Colonic mucosa (tissue), 4 donors: ENCODE results near the gene RAB11FIP5. TPM values are rescaled to one million over a fixed set of nuclear protein-coding genes. Genes with fewer than 3 reads are reported as not detected.

Experiments used
- DNase-seq: peaks from one replicate; pipeline ENCODE4 v3.0.0-alpha.2; 2020
- H3K27ac ChIP-seq: fragments of 200-600 bp; one replicate; pipeline ENCODE4 v1.8.0; 2021
- H3K27me3 ChIP-seq: fragments of 200-600 bp; one replicate; pipeline ENCODE4 v1.8.0; 2021
- H3K36me3 ChIP-seq: fragments of 200-600 bp; one replicate; pipeline ENCODE4 v1.8.0; 2021
- H3K4me1 ChIP-seq: fragments of 200-600 bp; one replicate; pipeline ENCODE4 v1.8.0; 2021; ENCODE audit warnings: mild to moderate bottlenecking
- H3K4me3 ChIP-seq: fragments of 200-600 bp; one replicate; pipeline ENCODE4 v1.8.0; 2021
- H3K9ac ChIP-seq, 2 donors: one replicate each; pipeline ENCODE4 v1.7.0; 2013; ENCODE audit warnings: control low read depth in 2 of 2, low read depth in 2 of 2, low read length in 2 of 2
- H3K9me3 ChIP-seq: fragments of 200-600 bp; one replicate; pipeline ENCODE4 v1.8.0; 2021
- intact Hi-C: fragments of 100-400 bp; cut with DNase I; formaldehyde crosslinking; loops from one replicate; pipeline ENCODE4 v1.14.1; 2022
- total RNA-seq, 2 donors: library from RNA; stranded (reverse); fragmentation: NEBNext Ultra II Directional in 1 of 2; extraction: Animal tissue kit (Norgen Biotek cat#: 25700) in 1 of 2; gene quantifications; one replicate each; pipeline ENCODE4 v1.2.1, GENCODE V29; 2021
- TF ChIP-seq, protein P1 (sequence below): fragments of 200-600 bp; IDR thresholded peaks from one replicate; pipeline ENCODE4 v1.8.0; 2022; ENCODE audit warnings: antibody characterized with exemption, mild to moderate bottlenecking
- donor health status: healthy.
- donor health status: DM: no; HTN: no; CAD: no.
- donor health status: DM: no; HTN: no; CAD: no.

The RAB11FIP5 gene
- total RNA-seq, 2 donors from 2014 or later: 17.8 to 33.7 TPM

DNA sequence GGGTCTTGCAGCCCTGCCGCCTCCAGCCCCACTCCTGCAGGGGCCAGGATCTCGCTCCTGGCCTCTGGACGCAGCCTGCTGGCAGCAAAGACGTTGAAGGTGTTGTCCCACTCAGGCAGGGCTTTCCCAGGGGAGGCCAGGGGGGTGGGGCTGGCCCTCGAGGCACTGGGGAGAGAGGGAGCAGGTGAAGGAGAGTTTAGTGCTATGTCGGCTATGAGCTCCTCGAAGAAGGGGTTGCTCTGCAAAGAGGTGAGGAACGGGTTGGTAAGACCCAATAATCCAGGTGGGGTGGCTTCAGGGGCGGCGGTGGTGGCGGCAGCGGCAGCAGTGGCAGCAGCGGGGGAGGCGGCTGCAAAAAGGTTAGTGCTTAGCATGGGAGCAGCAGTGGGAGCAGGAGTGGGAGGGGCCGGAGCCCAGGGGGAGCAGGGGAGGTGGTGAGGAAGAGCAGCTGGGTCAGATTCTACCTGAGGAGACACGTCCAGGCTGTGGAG, 31.5 kb downstream of the RAB11FIP5 start:
- intact Hi-C loops: no loop called here
- TF ChIP-seq, protein P1, sequence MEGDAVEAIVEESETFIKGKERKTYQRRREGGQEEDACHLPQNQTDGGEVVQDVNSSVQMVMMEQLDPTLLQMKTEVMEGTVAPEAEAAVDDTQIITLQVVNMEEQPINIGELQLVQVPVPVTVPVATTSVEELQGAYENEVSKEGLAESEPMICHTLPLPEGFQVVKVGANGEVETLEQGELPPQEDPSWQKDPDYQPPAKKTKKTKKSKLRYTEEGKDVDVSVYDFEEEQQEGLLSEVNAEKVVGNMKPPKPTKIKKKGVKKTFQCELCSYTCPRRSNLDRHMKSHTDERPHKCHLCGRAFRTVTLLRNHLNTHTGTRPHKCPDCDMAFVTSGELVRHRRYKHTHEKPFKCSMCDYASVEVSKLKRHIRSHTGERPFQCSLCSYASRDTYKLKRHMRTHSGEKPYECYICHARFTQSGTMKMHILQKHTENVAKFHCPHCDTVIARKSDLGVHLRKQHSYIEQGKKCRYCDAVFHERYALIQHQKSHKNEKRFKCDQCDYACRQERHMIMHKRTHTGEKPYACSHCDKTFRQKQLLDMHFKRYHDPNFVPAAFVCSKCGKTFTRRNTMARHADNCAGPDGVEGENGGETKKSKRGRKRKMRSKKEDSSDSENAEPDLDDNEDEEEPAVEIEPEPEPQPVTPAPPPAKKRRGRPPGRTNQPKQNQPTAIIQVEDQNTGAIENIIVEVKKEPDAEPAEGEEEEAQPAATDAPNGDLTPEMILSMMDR: no peak
- H3K4me3 ChIP-seq: no peak overlapping the region
- H3K4me1 ChIP-seq: no peaks in the 10 kb centered on the region
- no peak overlapping the region for H3K9ac ChIP-seq
- no peak for DNase-seq
- H3K36me3 ChIP-seq: no peaks in the 10 kb centered on the region
- H3K27ac ChIP-seq: no peak overlapping the region
- no peaks in the 10 kb centered on the region for H3K9me3 ChIP-seq
- H3K27me3 ChIP-seq: no peaks in the 10 kb centered on the region

DNA sequence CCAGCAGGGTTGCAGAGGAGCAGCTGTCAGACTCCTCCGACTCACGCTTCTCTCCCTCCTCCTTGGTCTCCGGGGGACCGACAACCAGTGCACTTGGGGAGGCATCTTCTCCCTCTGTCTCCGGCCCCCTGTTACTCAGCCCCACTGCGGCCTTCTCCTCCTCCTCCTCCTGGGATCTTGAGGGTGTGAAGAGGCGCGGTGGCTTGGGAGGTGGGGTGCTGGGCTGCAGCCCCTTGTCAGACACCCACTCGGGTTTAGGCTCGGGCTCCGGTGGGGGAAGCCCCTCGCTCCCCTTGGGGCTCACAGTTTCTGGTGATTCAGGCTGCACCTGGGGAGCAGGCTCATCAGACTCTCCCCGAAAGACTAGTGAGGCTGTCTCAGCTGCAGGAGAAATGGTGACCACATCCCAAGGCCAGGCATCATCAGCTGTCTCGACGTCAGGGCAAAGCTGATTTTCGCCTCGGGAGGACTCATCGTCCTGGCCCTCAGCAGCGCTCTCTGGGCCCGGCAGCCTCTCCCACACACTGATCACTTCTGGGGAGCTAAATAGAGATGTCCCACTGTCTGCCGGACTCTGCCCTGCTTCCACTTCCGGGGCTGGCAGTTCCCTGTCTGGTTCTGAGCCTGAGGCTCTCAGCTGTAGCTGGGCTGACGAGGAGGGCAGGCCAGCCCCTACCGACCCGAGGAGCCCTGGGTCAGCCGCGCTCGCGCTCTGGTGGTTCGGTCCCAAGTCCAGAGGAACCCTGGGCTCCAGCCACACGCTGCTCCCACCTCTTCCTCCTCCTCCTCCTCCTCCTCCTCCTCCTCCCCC, 32.2 kb downstream of the RAB11FIP5 start:
- Histone ChIP-seq H3K4me3 (no peak overlapping the region), H3K27ac (no peak overlapping the region), H3K36me3 (no peaks in the 10 kb centered on the region), H3K4me1 (no peaks in the 10 kb centered on the region), H3K27me3 (no peaks in the 10 kb centered on the region), H3K9me3 (no peaks in the 10 kb centered on the region), H3K9ac (no peak overlapping the region)
- TF ChIP-seq, protein P1: no peak
- DNase-seq: no peak
- intact Hi-C loops: no loop called here

DNA sequence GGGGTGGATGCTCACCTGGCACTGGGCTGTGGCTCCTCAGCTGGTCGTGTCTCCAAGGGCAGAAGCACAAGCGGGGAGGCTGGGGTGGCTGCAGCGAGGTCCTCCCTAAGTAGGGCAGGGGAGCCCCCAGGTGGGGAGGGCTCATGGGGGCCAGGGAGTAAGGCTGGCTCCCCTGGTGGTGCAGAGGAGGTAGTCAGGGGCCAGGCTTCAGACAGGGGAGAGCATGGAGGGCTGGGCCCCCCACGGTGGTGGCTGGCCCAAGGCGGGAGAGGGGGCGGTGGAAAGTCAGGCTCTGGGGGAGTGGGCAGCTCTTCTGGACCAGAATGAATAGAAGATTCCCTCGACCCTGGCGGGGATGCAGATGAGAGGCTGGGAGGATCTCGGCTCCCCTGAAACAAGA, 33.1 kb downstream of the RAB11FIP5 start:
- H3K36me3 ChIP-seq: no peaks in the 10 kb centered on the region
- H3K4me3 ChIP-seq: no peak overlapping the region
- intact Hi-C loops: no loop called here
- no peaks in the 10 kb centered on the region for H3K4me1 ChIP-seq
- no peaks in the 10 kb centered on the region for H3K9me3 ChIP-seq
- no peaks in the 10 kb centered on the region for H3K27me3 ChIP-seq
- H3K27ac ChIP-seq: no peak overlapping the region
- TF ChIP-seq, protein P1: no peak
- DNase-seq: no peak
- H3K9ac ChIP-seq: no peak overlapping the region

DNA sequence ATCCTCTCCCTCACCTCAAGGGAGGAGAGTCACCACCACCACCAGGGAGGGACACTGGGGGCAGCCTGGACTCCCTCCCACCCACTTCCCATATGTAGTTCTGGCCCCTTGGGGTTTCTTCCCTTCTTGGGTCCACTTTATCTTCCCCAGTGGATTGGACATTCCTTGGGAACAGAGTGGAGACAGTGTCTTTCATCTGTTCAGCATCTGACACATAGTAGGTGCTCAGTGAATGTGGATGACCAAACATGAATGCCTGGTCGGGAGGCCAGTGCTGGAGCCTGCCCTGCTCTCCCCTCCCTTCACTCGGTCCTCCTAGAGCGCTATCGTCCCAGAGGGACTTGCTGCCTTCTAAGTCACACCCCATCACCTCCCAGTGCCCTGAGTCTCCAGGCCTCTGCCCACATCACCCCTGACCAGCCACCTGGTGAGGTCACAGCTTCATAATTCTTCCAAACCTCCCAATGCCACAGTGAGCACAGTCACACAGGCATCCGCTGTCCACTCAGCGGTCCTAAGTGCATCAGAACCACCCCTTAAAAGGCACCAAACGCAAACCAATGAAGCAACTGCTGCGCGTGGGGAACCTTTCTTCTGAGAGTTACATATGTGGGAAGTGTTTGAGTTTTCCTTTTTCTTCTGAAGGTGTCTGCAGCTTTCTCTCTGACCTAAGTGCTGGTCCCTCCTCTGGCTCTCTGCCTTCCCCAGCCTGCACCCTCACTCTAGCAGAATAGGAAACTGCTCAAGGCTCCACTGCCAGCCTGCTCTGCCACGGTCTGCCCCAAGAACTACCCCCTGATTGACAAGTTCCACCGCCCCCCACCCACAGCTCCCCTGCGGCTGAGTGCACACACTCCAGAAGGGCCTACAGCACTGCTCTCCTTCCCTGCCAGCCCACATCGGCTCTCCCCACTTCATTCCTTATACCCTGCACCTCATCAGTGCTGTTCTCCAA, 34.0 kb downstream of the RAB11FIP5 start:
- Histone ChIP-seq H3K27me3 (no peaks in the 10 kb centered on the region), H3K36me3 (no peaks in the 10 kb centered on the region), H3K9ac (no peak overlapping the region), H3K4me1 (no peaks in the 10 kb centered on the region), H3K4me3 (no peak overlapping the region), H3K27ac (no peak overlapping the region), H3K9me3 (no peaks in the 10 kb centered on the region)
- intact Hi-C loops: no loop called here
- TF ChIP-seq, protein P1: no peak
- DNase-seq: no peak

DNA sequence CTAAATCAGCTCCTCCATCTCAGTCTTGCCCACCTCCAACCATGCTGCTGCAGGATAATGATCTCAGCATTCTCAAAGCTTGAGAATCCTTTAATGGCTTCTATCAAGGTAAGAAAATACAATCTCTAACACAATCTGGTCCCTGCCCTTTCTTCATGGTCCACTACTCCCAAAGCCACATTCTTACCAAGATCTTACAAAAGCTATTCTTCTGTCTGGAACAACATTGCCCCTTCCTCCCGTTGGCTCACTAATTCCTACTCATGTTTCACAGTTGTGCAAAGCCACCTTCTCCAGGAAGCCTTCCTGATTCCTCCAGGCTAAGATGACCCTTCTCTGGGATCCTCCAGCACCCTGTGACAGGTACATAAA, 35.3 kb downstream of the RAB11FIP5 start:
- no peak overlapping the region for H3K4me3 ChIP-seq
- H3K4me1 ChIP-seq: no peaks in the 10 kb centered on the region
- no peaks in the 10 kb centered on the region for H3K9me3 ChIP-seq
- H3K36me3 ChIP-seq: no peaks in the 10 kb centered on the region
- DNase-seq: no peak
- H3K27me3 ChIP-seq: no peaks in the 10 kb centered on the region
- TF ChIP-seq, protein P1: no peak
- H3K27ac ChIP-seq: no peak overlapping the region
- no peak overlapping the region for H3K9ac ChIP-seq
- intact Hi-C loops: no loop called here
